A673 (cell line): ENCODE results near the gene PSMB5.

Source experiments
- CTCF ChIP-seq: fragments of 300-800, 200-600 bp; sonication (generic); conservative IDR thresholded peaks from 2 replicates; pipeline ENCODE4 v1.5.1; 2017; ENCODE audit warnings: low read depth, mild to moderate bottlenecking, antibody characterized with exemption, low read length, moderate library complexity, mixed read lengths
- EZH2 ChIP-seq: fragments of 200-600 bp; sonication (generic); IDR thresholded peaks from 2 replicates; pipeline ENCODE4 v1.6.1; 2017; ENCODE audit warnings: borderline replicate concordance, low read depth, mild to moderate bottlenecking, mixed read lengths, antibody characterized with exemption, low read length; ENCODE audit not compliant: poor library complexity, severe bottlenecking

GRCh38 chr14:22977684-22978486, 56.8 kb downstream of the PSMB5 start:
- TF ChIP-seq CTCF = no peak
- no peak for TF ChIP-seq EZH2
